ENCODE results near the gene RREB1.

GRCh38 chr6:7124114-7124513, 16.4 kb downstream of the RREB1 start:
- TF ChIP-seq CTCF (IDR thresholded peaks at IDR 0.05) (no peak), EP300 (IDR thresholded peaks at IDR 0.05) (no peak), POLR2AphosphoS5 (IDR thresholded peaks at IDR 0.05) (no peak), POLR2A (IDR thresholded peaks at IDR 0.05) (no peak)

Data from upper lobe of left lung (tissue), 4 donors.